Omental fat pad (tissue), 4 donors: ENCODE results near the gene PANK1. TPM values are rescaled to one million over a fixed set of nuclear protein-coding genes. Genes with fewer than 3 reads are reported as not detected.
A peak's percentile ranks its signal among the peaks of the same experiment; 100 is the strongest.

Experiments
- ATAC-seq: fragments of 150-250 bp; one replicate; pipeline ENCODE4 v1.9.1; 2016; ENCODE audit warnings: mild to moderate bottlenecking, moderate library complexity; ENCODE audit not compliant: low FRiP score
- DNase-seq: peaks from one replicate; pipeline ENCODE4 v3.0.0-alpha.2; 2019; ENCODE audit warnings: low spot score
- CTCF ChIP-seq, 3 donors: fragments of 450-650 bp; IDR thresholded peaks; one replicate each; pipeline ENCODE4 v1.5.1; 2016 to 2017; ENCODE audit warnings: antibody characterized with exemption in 3 of 3, mild to moderate bottlenecking in 3 of 3, moderate library complexity in 2 of 3
- total RNA-seq, 4 donors: library from RNA; depleted of rRNA; stranded (reverse); fragments of >200 nt; gene quantifications; one replicate each; pipeline ENCODE4 v1.1.0, GENCODE V29; 2016

Gene PANK1
- total RNA-seq, 4 donors from 2014 or later = 0.74 to 5.7 (median 3.5) TPM

GRCh38 chr10:89565180-89565579 is 79.9 kb downstream of the PANK1 start:
- no peak for ATAC-seq
- no peak for DNase-seq
- TF ChIP-seq CTCF (IDR thresholded peaks at IDR 0.05) = no peak

- no peak for TF ChIP-seq CTCF (IDR thresholded peaks at IDR 0.05)
- DNase-seq (no peak), ATAC-seq (peak; percentile 76)
These were observed 81.1 kb downstream of the PANK1 start for GRCh38 chr10:89563861-89564478.

- DNase-seq (no peak), ATAC-seq (no peak)
- TF ChIP-seq CTCF (IDR thresholded peaks at IDR 0.05) = no peak
These were observed 81.7 kb downstream of the PANK1 start for GRCh38 chr10:89563311-89563710.

DNA sequence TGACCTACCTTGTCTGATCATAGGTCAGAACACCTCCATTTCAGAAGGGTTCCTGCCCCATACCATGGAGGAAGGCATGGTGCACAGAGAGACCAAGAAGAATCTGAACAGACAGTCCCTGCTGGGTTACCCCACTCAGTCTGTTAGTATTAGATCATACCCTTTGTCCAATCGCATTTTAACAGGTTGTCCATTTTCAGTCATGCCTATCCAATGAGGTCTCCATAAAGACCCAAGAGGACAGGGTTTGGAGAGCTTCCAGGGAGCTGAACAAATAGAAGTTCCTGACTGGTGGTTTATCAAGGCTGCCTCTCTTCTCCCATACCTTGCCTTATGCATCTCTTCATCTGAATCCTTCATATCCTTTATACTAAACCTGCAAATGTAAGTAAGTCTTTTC is 88.4 kb downstream of the PANK1 start:
- ATAC-seq (no peak), DNase-seq (no peak)
- no peak for TF ChIP-seq CTCF (IDR thresholded peaks at IDR 0.05)

- ATAC-seq (no peak), DNase-seq (no peak)
- TF ChIP-seq CTCF (IDR thresholded peaks at IDR 0.05) = no peak
These were observed 89.2 kb downstream of the PANK1 start for GRCh38 chr10:89555688-89556445.

- TF ChIP-seq CTCF (IDR thresholded peaks at IDR 0.05) = no peak
- ATAC-seq (no peak), DNase-seq (no peak)
These were observed 90.6 kb downstream of the PANK1 start for GRCh38 chr10:89554433-89554832.
